Endothelial cell of umbilical vein (primary cell): ENCODE results near the gene AMIGO3. TPM values are rescaled to one million over a fixed set of nuclear protein-coding genes. Genes with fewer than 3 reads are reported as not detected.

ENCODE experiments used
- BruUV-seq: library from RNA; stranded (reverse); fragments of 400-500 nt; replicated peaks from 2 replicates; lab custom pipeline; 2021; lab: Mats Ljungman, UMichigan
- CTCF ChIA-PET: fragments of 300-600, 350-600 bp; sonication (Branson Sonifier 250); formaldehyde crosslinking; loops from one replicate; lab custom pipeline; 2021; ENCODE audit warnings: antibody characterized with exemption, inconsistent platforms; lab: Charles Lee
- POLR2A ChIA-PET: fragments of 300-600, 350-600 bp; sonication (Branson Sonifier 250); formaldehyde crosslinking; loops from one replicate; lab custom pipeline; 2021; ENCODE audit warnings: antibody characterized with exemption, inconsistent platforms; lab: Charles Lee
- DNase-seq: peaks from one replicate; pipeline ENCODE4 v3.0.0-alpha.2; 2011; ENCODE audit warnings: low read depth, low spot score
- FAIRE-seq: peaks from 2 replicates; lab custom pipeline; 2011; peaks lifted over from hg19 to GRCh38; lab: Jason Lieb, UNC
- H2AFZ ChIP-seq: 2 replicates; pipeline ENCODE4 v1.6.0; 2012; ENCODE audit warnings: low read depth, low read length, control low read depth, inconsistent platforms
- H3K27ac ChIP-seq: 2 replicates; pipeline ENCODE4 v1.5.1; 2011; ENCODE audit warnings: low read depth, mild to moderate bottlenecking, control low read depth, low read length, moderate library complexity; ENCODE audit not compliant: insufficient read depth
- H3K27me3 ChIP-seq, 2 experiments: 2 replicates each; pipeline versions ENCODE4 v1.6.0 to v1.6.1; 2011; ENCODE audit warnings: low read length in 2 of 2, mixed read lengths in 1 of 2; ENCODE audit not compliant: control insufficient read depth in 2 of 2, insufficient read depth in 2 of 2
- H3K36me3 ChIP-seq, 2 experiments: 2 replicates in 1 of 2; 3 replicates in 1 of 2; pipeline ENCODE4 v1.5.1; 2011; ENCODE audit warnings: low read length in 2 of 2, mild to moderate bottlenecking in 1 of 2, moderate library complexity in 1 of 2; ENCODE audit not compliant: control insufficient read depth in 2 of 2, insufficient read depth in 2 of 2; ENCODE audit errors: extremely low read depth in 1 of 2
- H3K4me1 ChIP-seq: 3 replicates; pipeline ENCODE4 v1.5.1; 2011; ENCODE audit warnings: mild to moderate bottlenecking, low read length; ENCODE audit not compliant: control insufficient read depth, insufficient read depth; ENCODE audit errors: extremely low read depth
- H3K4me2 ChIP-seq: 2 replicates; pipeline ENCODE4 v1.6.1; 2011; ENCODE audit warnings: low read length, control low read depth, mixed read lengths; ENCODE audit not compliant: insufficient read depth
- H3K4me3 ChIP-seq, 3 experiments: fragments of 200-600 bp in 1 of 3; sonication (generic), shearing (Covaris generic) in 1 of 3; replicated peaks in 1 of 3; 2 replicates each; pipeline ENCODE4 v1.5.1; 2011 to 2016; ENCODE audit warnings: control low read depth in 3 of 3, low read length in 3 of 3, mild to moderate bottlenecking in 2 of 3, inconsistent platforms in 1 of 3, low read depth in 1 of 3, moderate library complexity in 1 of 3; ENCODE audit not compliant: insufficient read depth in 1 of 3
- H3K79me2 ChIP-seq: 2 replicates; pipeline ENCODE4 v1.6.0; 2012; ENCODE audit warnings: low read length, inconsistent platforms; ENCODE audit not compliant: control insufficient read depth, insufficient read depth
- H3K9ac ChIP-seq: replicated peaks from 2 replicates; pipeline ENCODE3; 2011; ENCODE audit warnings: low read length, control low read depth; ENCODE audit not compliant: insufficient read depth; ENCODE audit errors: extremely low read depth
- H3K9me1 ChIP-seq: replicated peaks from 3 replicates; pipeline ENCODE4 v1.6.0; 2011; ENCODE audit warnings: mild to moderate bottlenecking, low read length; ENCODE audit not compliant: control insufficient read depth, insufficient read depth; ENCODE audit errors: extremely low read depth
- H3K9me3 ChIP-seq: replicated peaks from 2 replicates; pipeline ENCODE4 v1.5.1; 2012; ENCODE audit warnings: low read length, inconsistent platforms; ENCODE audit not compliant: control insufficient read depth, insufficient read depth
- H4K20me1 ChIP-seq: replicated peaks from 2 replicates; pipeline ENCODE3; 2011; ENCODE audit warnings: mild to moderate bottlenecking, low read length; ENCODE audit not compliant: control insufficient read depth, insufficient read depth; ENCODE audit errors: extremely low read depth
- MAX ChIP-seq: IDR thresholded peaks from 2 replicates; pipeline ENCODE4 v1.6.1; 2011; ENCODE audit not compliant: insufficient read depth, insufficient read length
- MYC ChIP-seq: IDR thresholded peaks from one replicate; pipeline ENCODE4 v1.6.1; 2011; ENCODE audit warnings: mild to moderate bottlenecking, low read depth, low read length
- POLR2A ChIP-seq: IDR thresholded peaks from 2 replicates; pipeline ENCODE4 v1.6.1; 2012; ENCODE audit warnings: low read depth, mild to moderate bottlenecking, control low read depth, low read length
- POLR2AphosphoS5 ChIP-seq: IDR thresholded peaks from 2 replicates; pipeline ENCODE4 v1.6.1; 2012; ENCODE audit warnings: low read depth, mild to moderate bottlenecking, control low read depth, low read length, moderate library complexity; ENCODE audit not compliant: insufficient read depth
- dilution Hi-C: fragments of 300-500 bp; cut with MboI; formaldehyde crosslinking; loops from one replicate; pipeline ENCODE4 v1.15.0; 2019; ENCODE audit warnings: low sequenced_read_pairs; ENCODE audit not compliant: extremely low pct_ligation_motif_present
- intact Hi-C: fragments of 100-400 bp; cut with micrococcal nuclease; formaldehyde crosslinking; loops from one replicate; pipeline ENCODE4 v1.10.0; 2022
- polyA plus RNA-seq, 4 experiments: library from polyadenylated mRNA; depleted of rRNA in 3 of 4; stranded (reverse) in 3 of 4; unstranded in 1 of 4; fragments of >200 nt; gene quantifications; 2 replicates each; pipeline versions ENCODE4 v1.2.1 to v1.2.3, GENCODE V29; 2011 to 2012; ENCODE audit warnings: missing spikeins in 1 of 4
- total RNA-seq: library from RNA; stranded (reverse); gene quantifications from 2 replicates; pipeline ENCODE4 v1.2.3, GENCODE V29; 2021
- TF ChIP-seq, protein P1 (sequence below), 2 donors: IDR thresholded peaks; 1 replicate in 1 of 2; 2 replicates in 1 of 2; pipeline ENCODE4 v1.5.1; 2011; ENCODE audit warnings: low read length in 2 of 2, mild to moderate bottlenecking in 2 of 2, moderate library complexity in 2 of 2, control low read depth in 1 of 2, inconsistent platforms in 1 of 2, low read depth in 1 of 2; ENCODE audit not compliant: insufficient read depth in 1 of 2; ENCODE audit errors: extremely low read depth in 1 of 2

The AMIGO3 gene
- total and polyA plus RNA-seq, 2 donors (not counting 3 experiments of a cell fraction or from before 2014, with no cell fraction given) = 0.21 TPM; not detected in 1

- no peaks in the 10 kb centered on the region for H3K9me3 ChIP-seq
- peak within 1 kb of the TSS; percentile 59 to 85 (median 81) for H3K4me3 ChIP-seq
- H3K4me1 ChIP-seq = peaks cover 16% of the 10 kb centered on the region
- H3K36me3 ChIP-seq = peaks cover 6 to 43% of the 10 kb centered on the region in 2 experiments
- H3K79me2 ChIP-seq = peaks cover 13% of the 10 kb centered on the region
- ChIA-PET CTCF (interaction anchor here (0.6 to 2.9 kb wide), 4 partner anchors 10 to 206 kb away, joined by 4 to 9 read pairs (median 4); partner anchors contain the start of gene MON1A), POLR2A (interaction anchor here (0.6 kb wide), 1 partner anchor 348 kb away, joined by 3 read pairs; no protein-coding TSS in a partner anchor)
- peak within 1 kb of the TSS; percentile 98 for H3K9ac ChIP-seq
- no peaks in the 10 kb centered on the region for H3K27me3 ChIP-seq
- TF ChIP-seq MYC (no peak), POLR2AphosphoS5 (peak; percentile 87), POLR2A (peak; percentile 80)
- intact Hi-C loops (loop anchor here (1.0 to 10.0 kb wide), 3 partner anchors 62 to 361 kb away; partner anchors contain the start of genes IP6K1 and RBM5), dilution Hi-C loops (no loop called here)
- H3K27ac ChIP-seq = peak within 1 kb of the TSS; percentile 84
- DNase-seq = peak; percentile 98
- H3K4me2 ChIP-seq = peak within 1 kb of the TSS; percentile 83
- no peaks in the 10 kb centered on the region for H4K20me1 ChIP-seq
- H3K9me1 ChIP-seq = no peaks in the 10 kb centered on the region
- BruUV-seq = TSS peak; percentile 81
- peak; percentile 97 for FAIRE-seq
- H2AFZ ChIP-seq = peak within 1 kb of the TSS; percentile 32
Observed at GRCh38 chr3:49723628-49724551, 4.4 kb upstream of the AMIGO3 start, which contains the start of gene GMPPB. Gene GMPPB, minus strand, starts transcription at chr3:49723951. Its CDS starts 225 bp downstream, at chr3:49723726.

GRCh38 chr3:49723296-49723627 lies 3.8 kb upstream of the AMIGO3 start:
- Histone ChIP-seq H3K9me3 (no peaks in the 10 kb centered on the region), H3K9ac (peak overlapping the region; percentile 98), H3K36me3 (peaks cover 6 to 43% of the 10 kb centered on the region in 2 experiments), H3K27ac (peak overlapping the region; percentile 84), H3K4me1 (peaks cover 19% of the 10 kb centered on the region), H3K4me2 (peak overlapping the region; percentile 83), H3K27me3 (no peaks in the 10 kb centered on the region), H2AFZ (no peak overlapping the region), H3K9me1 (no peaks in the 10 kb centered on the region), H3K79me2 (peaks cover 13% of the 10 kb centered on the region), H4K20me1 (no peaks in the 10 kb centered on the region), H3K4me3 (peak overlapping the region; percentile 59 to 85 (median 81))
- dilution Hi-C loops = no loop called here
- DNase-seq (no peak), FAIRE-seq (peak; percentile 79)
- ChIA-PET POLR2A (interaction anchor here (0.6 kb wide), 1 partner anchor 347 kb away, joined by 3 read pairs; no protein-coding TSS in a partner anchor), CTCF (interaction anchor here (0.6 to 2.9 kb wide), 5 partner anchors 11 to 206 kb away, joined by 3 to 9 read pairs (median 4); partner anchors contain the start of gene MON1A)
- no TSS peak for BruUV-seq
- intact Hi-C loops = loop anchor here (10.0 kb wide), 1 partner anchor 362 kb away; the partner anchor contains the start of gene RBM5
- peak; percentile 83 for TF ChIP-seq MAX
- TF ChIP-seq, protein P1, sequence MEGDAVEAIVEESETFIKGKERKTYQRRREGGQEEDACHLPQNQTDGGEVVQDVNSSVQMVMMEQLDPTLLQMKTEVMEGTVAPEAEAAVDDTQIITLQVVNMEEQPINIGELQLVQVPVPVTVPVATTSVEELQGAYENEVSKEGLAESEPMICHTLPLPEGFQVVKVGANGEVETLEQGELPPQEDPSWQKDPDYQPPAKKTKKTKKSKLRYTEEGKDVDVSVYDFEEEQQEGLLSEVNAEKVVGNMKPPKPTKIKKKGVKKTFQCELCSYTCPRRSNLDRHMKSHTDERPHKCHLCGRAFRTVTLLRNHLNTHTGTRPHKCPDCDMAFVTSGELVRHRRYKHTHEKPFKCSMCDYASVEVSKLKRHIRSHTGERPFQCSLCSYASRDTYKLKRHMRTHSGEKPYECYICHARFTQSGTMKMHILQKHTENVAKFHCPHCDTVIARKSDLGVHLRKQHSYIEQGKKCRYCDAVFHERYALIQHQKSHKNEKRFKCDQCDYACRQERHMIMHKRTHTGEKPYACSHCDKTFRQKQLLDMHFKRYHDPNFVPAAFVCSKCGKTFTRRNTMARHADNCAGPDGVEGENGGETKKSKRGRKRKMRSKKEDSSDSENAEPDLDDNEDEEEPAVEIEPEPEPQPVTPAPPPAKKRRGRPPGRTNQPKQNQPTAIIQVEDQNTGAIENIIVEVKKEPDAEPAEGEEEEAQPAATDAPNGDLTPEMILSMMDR (IDR thresholded peaks at IDR 0.05; ENCODE audit: extremely low read depth in 1 of 2, insufficient read depth in 1 of 2, low read depth in 1 of 2, low read length in 2 of 2) = no peak
